ENCODE data around the gene JPH4.

GRCh38 chr14:23577710-23578392 lies 739 bp downstream of the JPH4 start:
- TF ChIP-seq POLR2A (IDR thresholded peaks at IDR 0.05) (no peak), CTCF (IDR thresholded peaks at IDR 0.05) (no peak), POLR2AphosphoS5 (IDR thresholded peaks at IDR 0.05) (no peak)

Measured in stomach (tissue), 4 donors.